ENCODE measurements around the gene CTSL. TPM values are rescaled to one million over a fixed set of nuclear protein-coding genes. Genes with fewer than 3 reads are reported as not detected.

CTSL gene
- total and polyA plus RNA-seq, 2 donors (not counting 1 experiment from before 2014, with no cell fraction given), result 487 to 826 TPM

DNA sequence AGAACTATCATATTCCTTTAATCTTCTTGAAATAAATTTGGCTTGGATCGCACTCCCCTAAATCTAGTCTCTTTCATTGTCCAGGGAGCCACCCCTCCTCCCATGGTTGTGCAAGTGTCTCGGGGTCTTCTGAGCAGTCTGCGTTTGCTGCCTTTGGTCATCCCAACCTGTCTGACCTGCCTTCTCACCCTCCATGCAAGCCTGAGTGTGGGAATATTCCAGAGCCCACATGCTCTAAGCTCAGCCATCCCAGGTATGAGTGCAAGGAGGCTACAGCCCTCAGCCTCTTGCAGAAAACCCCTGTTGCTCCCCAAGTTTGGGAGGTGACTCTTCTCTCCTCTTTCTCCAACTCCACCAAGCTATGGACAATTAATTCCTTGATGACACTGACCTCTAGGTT lies 7.7 kb upstream of the CTSL start:
- H2AFZ ChIP-seq (ENCODE audit: low read length), result no peak overlapping the region
- no peak for DNase-seq (ENCODE audit: low read depth in 2 of 2)
- H3K9ac ChIP-seq (ENCODE audit: insufficient read depth, low read length), result no peak overlapping the region
- no peak overlapping the region for H3K4me2 ChIP-seq (ENCODE audit: extremely low read depth, insufficient read depth, low read length)
- TF ChIP-seq, protein P1, sequence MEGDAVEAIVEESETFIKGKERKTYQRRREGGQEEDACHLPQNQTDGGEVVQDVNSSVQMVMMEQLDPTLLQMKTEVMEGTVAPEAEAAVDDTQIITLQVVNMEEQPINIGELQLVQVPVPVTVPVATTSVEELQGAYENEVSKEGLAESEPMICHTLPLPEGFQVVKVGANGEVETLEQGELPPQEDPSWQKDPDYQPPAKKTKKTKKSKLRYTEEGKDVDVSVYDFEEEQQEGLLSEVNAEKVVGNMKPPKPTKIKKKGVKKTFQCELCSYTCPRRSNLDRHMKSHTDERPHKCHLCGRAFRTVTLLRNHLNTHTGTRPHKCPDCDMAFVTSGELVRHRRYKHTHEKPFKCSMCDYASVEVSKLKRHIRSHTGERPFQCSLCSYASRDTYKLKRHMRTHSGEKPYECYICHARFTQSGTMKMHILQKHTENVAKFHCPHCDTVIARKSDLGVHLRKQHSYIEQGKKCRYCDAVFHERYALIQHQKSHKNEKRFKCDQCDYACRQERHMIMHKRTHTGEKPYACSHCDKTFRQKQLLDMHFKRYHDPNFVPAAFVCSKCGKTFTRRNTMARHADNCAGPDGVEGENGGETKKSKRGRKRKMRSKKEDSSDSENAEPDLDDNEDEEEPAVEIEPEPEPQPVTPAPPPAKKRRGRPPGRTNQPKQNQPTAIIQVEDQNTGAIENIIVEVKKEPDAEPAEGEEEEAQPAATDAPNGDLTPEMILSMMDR (conservative IDR thresholded peaks at IDR 0.05 in 1 of 2, IDR thresholded peaks at IDR 0.05 in 1 of 2; ENCODE audit: low read depth in 1 of 2, low read length in 2 of 2), result no peak
- no peak for TF ChIP-seq EZH2 (IDR thresholded peaks at IDR 0.05; ENCODE audit: low read length, missing control alignments)
- no peaks in the 10 kb centered on the region for H3K27me3 ChIP-seq (ENCODE audit: control insufficient read depth, insufficient read depth, low read length)
- peaks cover 8% of the 10 kb centered on the region for H3K4me1 ChIP-seq (ENCODE audit: control insufficient read depth, extremely low read depth, insufficient read depth, low read length)
- no peak overlapping the region for H3K4me3 ChIP-seq (replicated peaks in 1 of 4; ENCODE audit: control extremely low read depth in 1 of 4, insufficient read depth in 1 of 4, low read depth in 3 of 4, low read length in 4 of 4)
- no peaks in the 10 kb centered on the region for H3K79me2 ChIP-seq (ENCODE audit: control insufficient read depth, insufficient read depth, low read length)
- no peak overlapping the region for H3K27ac ChIP-seq (ENCODE audit: insufficient read depth, low read length)
- H3K9me3 ChIP-seq (ENCODE audit: control insufficient read depth, insufficient read depth, low read depth, low read length), result no peaks in the 10 kb centered on the region
- H4K20me1 ChIP-seq (ENCODE audit: control insufficient read depth, extremely low read depth, insufficient read depth, low read length), result no peaks in the 10 kb centered on the region
- H3K36me3 ChIP-seq (ENCODE audit: control insufficient read depth, insufficient read depth, low read length), result no peaks in the 10 kb centered on the region

DNA sequence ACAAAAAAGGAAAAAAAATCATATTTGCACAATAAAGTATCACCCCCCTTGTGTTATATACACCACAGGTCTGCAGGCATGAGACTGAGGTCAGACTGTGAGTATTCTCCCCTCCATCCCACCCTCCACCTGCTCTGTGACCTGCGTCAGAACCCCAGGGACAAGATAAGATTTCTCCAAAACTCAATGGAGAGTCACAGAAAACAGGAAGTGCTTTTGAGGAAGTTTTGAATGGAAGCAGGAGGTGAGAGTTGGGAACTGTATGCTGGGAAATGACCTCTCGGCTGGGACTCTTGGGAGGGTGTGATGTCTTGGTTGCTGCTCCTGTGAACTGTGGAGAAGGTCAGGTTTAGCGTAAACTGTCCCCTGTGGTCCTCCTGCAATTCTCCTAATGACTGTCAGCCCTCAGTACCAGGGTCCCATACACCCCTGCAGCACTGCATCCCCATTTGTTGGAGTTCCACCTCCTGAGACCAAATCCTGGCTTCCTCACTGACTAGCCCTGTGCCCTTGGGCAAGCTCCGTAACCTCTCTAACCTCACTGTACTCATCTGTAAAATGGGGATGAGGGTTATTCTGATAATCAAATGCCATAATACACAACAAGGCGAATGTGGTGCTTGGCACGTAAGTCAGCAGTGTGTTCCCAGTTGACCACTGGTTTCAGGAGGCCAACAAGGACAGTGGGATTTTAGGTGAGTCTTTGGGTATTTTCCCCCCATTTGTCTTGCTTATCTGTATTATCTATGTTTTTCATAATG lies 6.9 kb upstream of the CTSL start:
- DNase-seq (ENCODE audit: low read depth in 2 of 2), result no peak
- TF ChIP-seq EZH2 (IDR thresholded peaks at IDR 0.05; ENCODE audit: low read length, missing control alignments), result no peak
- TF ChIP-seq, protein P1 (conservative IDR thresholded peaks at IDR 0.05 in 1 of 2, IDR thresholded peaks at IDR 0.05 in 1 of 2; ENCODE audit: low read depth in 1 of 2, low read length in 2 of 2), result no peak
- H2AFZ ChIP-seq (ENCODE audit: low read length), result no peak overlapping the region
- peaks cover 7% of the 10 kb centered on the region for H3K4me1 ChIP-seq (ENCODE audit: control insufficient read depth, extremely low read depth, insufficient read depth, low read length)
- no peaks in the 10 kb centered on the region for H3K9me3 ChIP-seq (ENCODE audit: control insufficient read depth, insufficient read depth, low read depth, low read length)
- H3K36me3 ChIP-seq (ENCODE audit: control insufficient read depth, insufficient read depth, low read length), result no peaks in the 10 kb centered on the region
- no peak overlapping the region for H3K4me2 ChIP-seq (ENCODE audit: extremely low read depth, insufficient read depth, low read length)
- no peak overlapping the region for H3K27ac ChIP-seq (ENCODE audit: insufficient read depth, low read length)
- H3K79me2 ChIP-seq (ENCODE audit: control insufficient read depth, insufficient read depth, low read length), result no peaks in the 10 kb centered on the region
- no peaks in the 10 kb centered on the region for H4K20me1 ChIP-seq (ENCODE audit: control insufficient read depth, extremely low read depth, insufficient read depth, low read length)
- no peak overlapping the region for H3K9ac ChIP-seq (ENCODE audit: insufficient read depth, low read length)
- no peaks in the 10 kb centered on the region for H3K27me3 ChIP-seq (ENCODE audit: control insufficient read depth, insufficient read depth, low read length)
- no peak overlapping the region for H3K4me3 ChIP-seq (replicated peaks in 1 of 4; ENCODE audit: control extremely low read depth in 1 of 4, insufficient read depth in 1 of 4, low read depth in 3 of 4, low read length in 4 of 4)

- no peak overlapping the region for H2AFZ ChIP-seq (ENCODE audit: low read length)
- TF ChIP-seq, protein P1 (conservative IDR thresholded peaks at IDR 0.05 in 1 of 2, IDR thresholded peaks at IDR 0.05 in 1 of 2; ENCODE audit: low read depth in 1 of 2, low read length in 2 of 2), result no peak
- no peak for TF ChIP-seq EZH2 (IDR thresholded peaks at IDR 0.05; ENCODE audit: low read length, missing control alignments)
Observed at GRCh38 chr9:87720173-87720572, 5.7 kb upstream of the CTSL start.

More at GRCh38 chr9:87720173-87720572, 5.7 kb upstream of the CTSL start:
- Histone ChIP-seq H3K9ac (ENCODE audit: insufficient read depth, low read length) (no peak overlapping the region), H3K79me2 (ENCODE audit: control insufficient read depth, insufficient read depth, low read length) (no peaks in the 10 kb centered on the region), H3K9me3 (ENCODE audit: control insufficient read depth, insufficient read depth, low read depth, low read length) (no peaks in the 10 kb centered on the region), H3K4me1 (ENCODE audit: control insufficient read depth, extremely low read depth, insufficient read depth, low read length) (peaks cover under 1% of the 10 kb centered on the region), H3K27me3 (ENCODE audit: control insufficient read depth, insufficient read depth, low read length) (no peaks in the 10 kb centered on the region), H3K36me3 (ENCODE audit: control insufficient read depth, insufficient read depth, low read length) (no peaks in the 10 kb centered on the region), H3K4me2 (ENCODE audit: extremely low read depth, insufficient read depth, low read length) (no peak overlapping the region), H3K27ac (ENCODE audit: insufficient read depth, low read length) (no peak overlapping the region), H3K4me3 (replicated peaks in 1 of 4; ENCODE audit: control extremely low read depth in 1 of 4, insufficient read depth in 1 of 4, low read depth in 3 of 4, low read length in 4 of 4) (no peak overlapping the region), H4K20me1 (ENCODE audit: control insufficient read depth, extremely low read depth, insufficient read depth, low read length) (no peaks in the 10 kb centered on the region)
- DNase-seq (ENCODE audit: low read depth in 2 of 2), result no peak

Data from fibroblast of lung (primary cell).